HepG2 (cell line): ENCODE measurements around the gene PRR19. TPM values are rescaled to one million over a fixed set of nuclear protein-coding genes. Genes with fewer than 3 reads are reported as not detected.

Experiments
- CTCF ChIP-seq: sonication (generic); formaldehyde crosslinking; IDR thresholded peaks from 2 replicates; pipeline ENCODE4 v1.5.0; 2020; ENCODE audit warnings: mild to moderate bottlenecking, missing genetic modification reagents, moderate library complexity
- DNMT1 ChIP-seq: sonication (generic); formaldehyde crosslinking; IDR thresholded peaks from 2 replicates; pipeline ENCODE4 v1.5.1; 2020; ENCODE audit warnings: mild to moderate bottlenecking, missing genetic modification reagents
- ELF4 ChIP-seq: sonication (generic); formaldehyde crosslinking; IDR thresholded peaks from 2 replicates; pipeline ENCODE4 v1.5.0; 2020; ENCODE audit warnings: missing genetic modification reagents, mild to moderate bottlenecking, moderate library complexity, borderline replicate concordance
- HNF1B ChIP-seq: sonication (generic); formaldehyde crosslinking; IDR thresholded peaks from 2 replicates; pipeline ENCODE4 v1.5.1; 2020; ENCODE audit warnings: mild to moderate bottlenecking, moderate library complexity, missing genetic modification reagents
- HNRNPH1 ChIP-seq: fragments of 200-400 bp; formaldehyde crosslinking; optimal IDR thresholded peaks from 2 replicates; pipeline ENCODE3; 2017; ENCODE audit warnings: mild to moderate bottlenecking, low read depth, low read length
- KDM2A ChIP-seq: sonication (generic); formaldehyde crosslinking; IDR thresholded peaks from 2 replicates; pipeline ENCODE4 v1.4.0; 2020; ENCODE audit warnings: low read depth, missing genetic modification reagents, borderline replicate concordance
- MTF2 ChIP-seq: sonication (generic); formaldehyde crosslinking; IDR thresholded peaks from 2 replicates; pipeline ENCODE4 v1.5.0; 2020; ENCODE audit warnings: missing genetic modification reagents, borderline replicate concordance
- RFX1 ChIP-seq: fragments of 450-650 bp; IDR thresholded peaks from 2 replicates; pipeline ENCODE4 v1.6.1; 2017
- RORA ChIP-seq: sonication (generic); formaldehyde crosslinking; IDR thresholded peaks from 2 replicates; pipeline ENCODE4 v1.5.0; 2020; ENCODE audit warnings: mild to moderate bottlenecking, missing genetic modification reagents, moderate library complexity
- SMC3 ChIP-seq: IDR thresholded peaks from 2 replicates; pipeline ENCODE4 v1.6.1; 2011; ENCODE audit warnings: low read length, improper control_type of control experiment
- SOX6 ChIP-seq, 2 experiments: fragments of 450-650 bp in 1 of 2; sonication (generic) in 1 of 2; formaldehyde crosslinking in 1 of 2; IDR thresholded peaks; 2 replicates each; pipeline versions ENCODE4 v1.4.0 to v1.6.1; 2017 to 2020; ENCODE audit warnings: antibody characterized with exemption in 1 of 2, mild to moderate bottlenecking in 1 of 2, missing genetic modification reagents in 1 of 2
- SSRP1 ChIP-seq: IDR thresholded peaks from 2 replicates; pipeline ENCODE4 v1.6.1; 2016; ENCODE audit warnings: control low read depth
- ZNF563 ChIP-seq: sonication (generic); formaldehyde crosslinking; IDR thresholded peaks from 2 replicates; pipeline ENCODE4 v1.8.0; 2022; ENCODE audit warnings: mild to moderate bottlenecking, moderate library complexity, missing genetic modification reagents
- ZNF570 ChIP-seq: sonication (generic); formaldehyde crosslinking; IDR thresholded peaks from 2 replicates; pipeline ENCODE4 v1.4.0; 2020; ENCODE audit warnings: mild to moderate bottlenecking, missing genetic modification reagents, borderline replicate concordance
- ZNF878 ChIP-seq: sonication (generic); formaldehyde crosslinking; IDR thresholded peaks from 2 replicates; pipeline ENCODE4 v1.8.1; 2023; ENCODE audit warnings: mild to moderate bottlenecking, missing genetic modification reagents, moderate library complexity
- ZXDC ChIP-seq: sonication (generic); formaldehyde crosslinking; IDR thresholded peaks from 2 replicates; pipeline ENCODE4 v1.5.0; 2020; ENCODE audit warnings: mild to moderate bottlenecking, missing genetic modification reagents
- polyA plus RNA-seq, 8 experiments: library from polyadenylated mRNA; depleted of rRNA in 3 of 8; stranded (reverse) in 7 of 8; unstranded in 1 of 8; fragments of >200 nt; fragmentation: Illumina TruSeq in 4 of 8; extraction: Trizol in 4 of 8; gene quantifications; 2 replicates each; pipeline versions ENCODE4 v1.2.1 to v1.2.3, GENCODE V29; 2011 to 2016; ENCODE audit warnings: low read depth in 4 of 8, missing spikeins in 1 of 8, mixed read lengths in 1 of 8; ENCODE audit not compliant: insufficient read depth in 1 of 8
- total RNA-seq, 5 experiments: library from RNA; depleted of rRNA; stranded (reverse); fragments of >200 nt; fragmentation: Illumina TruSeq; extraction: Trizol; gene quantifications; 2 replicates each; pipeline ENCODE4 v1.2.3, GENCODE V29; 2016; ENCODE audit warnings: low read depth in 1 of 5
- TF ChIP-seq, protein P1 (sequence below): sonication (generic); formaldehyde crosslinking; IDR thresholded peaks from 2 replicates; pipeline ENCODE4 v1.9.0; 2022; ENCODE audit warnings: low read depth, missing genetic modification reagents
- TF ChIP-seq, protein P2 (sequence below): sonication (generic); formaldehyde crosslinking; IDR thresholded peaks from 2 replicates; pipeline ENCODE4 v1.4.0; 2020; ENCODE audit warnings: missing genetic modification reagents
- TF ChIP-seq, protein P3 (sequence below): IDR thresholded peaks from 2 replicates; pipeline ENCODE4 v1.6.1; 2016; ENCODE audit warnings: control low read depth

The PRR19 gene
- total and polyA plus RNA-seq, 2 of the 13 experiments (the other 11 are each of a cell fraction or from before 2014, with no cell fraction given), result 0.21 to 0.33 TPM

- no peak for TF ChIP-seq ZXDC
- TF ChIP-seq ZNF878 (CRISPR knock-in tag), result no peak
- TF ChIP-seq RORA (CRISPR knock-in tag), result no peak
- TF ChIP-seq HNRNPH1, result no peak
- peak; percentile 58 for TF ChIP-seq SMC3
- TF ChIP-seq KDM2A (CRISPR knock-in tag), result 0 out of 2 replicates have a peak, but pooled peaks have one; percentile 21
- no peak for TF ChIP-seq ELF4 (CRISPR knock-in tag)
- TF ChIP-seq CTCF (CRISPR knock-in tag), result peak; percentile 97
- TF ChIP-seq, protein P1, sequence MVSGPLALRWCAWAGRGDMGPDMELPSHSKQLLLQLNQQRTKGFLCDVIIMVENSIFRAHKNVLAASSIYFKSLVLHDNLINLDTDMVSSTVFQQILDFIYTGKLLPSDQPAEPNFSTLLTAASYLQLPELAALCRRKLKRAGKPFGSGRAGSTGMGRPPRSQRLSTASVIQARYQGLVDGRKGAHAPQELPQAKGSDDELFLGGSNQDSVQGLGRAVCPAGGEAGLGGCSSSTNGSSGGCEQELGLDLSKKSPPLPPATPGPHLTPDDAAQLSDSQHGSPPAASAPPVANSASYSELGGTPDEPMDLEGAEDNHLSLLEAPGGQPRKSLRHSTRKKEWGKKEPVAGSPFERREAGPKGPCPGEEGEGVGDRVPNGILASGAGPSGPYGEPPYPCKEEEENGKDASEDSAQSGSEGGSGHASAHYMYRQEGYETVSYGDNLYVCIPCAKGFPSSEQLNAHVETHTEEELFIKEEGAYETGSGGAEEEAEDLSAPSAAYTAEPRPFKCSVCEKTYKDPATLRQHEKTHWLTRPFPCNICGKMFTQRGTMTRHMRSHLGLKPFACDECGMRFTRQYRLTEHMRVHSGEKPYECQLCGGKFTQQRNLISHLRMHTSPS, result 0 out of 2 replicates have a peak, but pooled peaks have one; percentile 12
- TF ChIP-seq SOX6 (IDR thresholded peaks at IDR 0.05), result no peak
- no peak for TF ChIP-seq SOX6 (CRISPR knock-in tag; IDR thresholded peaks at IDR 0.05)
- TF ChIP-seq HNF1B (CRISPR knock-in tag), result peak; percentile 56
- TF ChIP-seq ZNF570 (CRISPR knock-in tag), result no peak
- TF ChIP-seq, protein P2, sequence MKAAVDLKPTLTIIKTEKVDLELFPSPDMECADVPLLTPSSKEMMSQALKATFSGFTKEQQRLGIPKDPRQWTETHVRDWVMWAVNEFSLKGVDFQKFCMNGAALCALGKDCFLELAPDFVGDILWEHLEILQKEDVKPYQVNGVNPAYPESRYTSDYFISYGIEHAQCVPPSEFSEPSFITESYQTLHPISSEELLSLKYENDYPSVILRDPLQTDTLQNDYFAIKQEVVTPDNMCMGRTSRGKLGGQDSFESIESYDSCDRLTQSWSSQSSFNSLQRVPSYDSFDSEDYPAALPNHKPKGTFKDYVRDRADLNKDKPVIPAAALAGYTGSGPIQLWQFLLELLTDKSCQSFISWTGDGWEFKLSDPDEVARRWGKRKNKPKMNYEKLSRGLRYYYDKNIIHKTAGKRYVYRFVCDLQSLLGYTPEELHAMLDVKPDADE (CRISPR knock-in tag), result no peak
- TF ChIP-seq SSRP1 (CRISPR knock-in tag), result no peak
- no peak for TF ChIP-seq MTF2 (CRISPR knock-in tag)
- TF ChIP-seq DNMT1 (CRISPR knock-in tag), result peak; percentile 74; the same call in 1 of the 2 replicates
- TF ChIP-seq, protein P3, sequence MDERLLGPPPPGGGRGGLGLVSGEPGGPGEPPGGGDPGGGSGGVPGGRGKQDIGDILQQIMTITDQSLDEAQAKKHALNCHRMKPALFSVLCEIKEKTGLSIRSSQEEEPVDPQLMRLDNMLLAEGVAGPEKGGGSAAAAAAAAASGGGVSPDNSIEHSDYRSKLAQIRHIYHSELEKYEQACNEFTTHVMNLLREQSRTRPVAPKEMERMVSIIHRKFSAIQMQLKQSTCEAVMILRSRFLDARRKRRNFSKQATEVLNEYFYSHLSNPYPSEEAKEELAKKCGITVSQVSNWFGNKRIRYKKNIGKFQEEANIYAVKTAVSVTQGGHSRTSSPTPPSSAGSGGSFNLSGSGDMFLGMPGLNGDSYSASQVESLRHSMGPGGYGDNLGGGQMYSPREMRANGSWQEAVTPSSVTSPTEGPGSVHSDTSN (CRISPR knock-in tag), result no peak
- TF ChIP-seq ZNF563 (CRISPR knock-in tag), result no peak
- no peak for TF ChIP-seq RFX1
These were observed 6.0 kb upstream of the PRR19 start (continued) for GRCh38 chr19:42295831-42296525.
